KOPT-K1 (cell line): ENCODE data around the gene BCKDHA.
A peak's percentile ranks its signal among the peaks of the same experiment; 100 is the strongest.
"Not testable (repeated sequence)": the region's sequence is repeated elsewhere in the genome, so short reads cannot be mapped to it uniquely, and the experiment has no call there.

Experiments
- H3K27ac ChIP-seq: fragments of 200-600 bp; sonication (generic); 2 replicates; pipeline ENCODE4 v1.5.1; 2016; ENCODE audit warnings: antibody characterized with exemption, mild to moderate bottlenecking, low read depth, low read length; ENCODE audit not compliant: poor library complexity, severe bottlenecking
- H3K36me3 ChIP-seq: fragments of 200-600 bp; sonication (generic); 2 replicates; pipeline ENCODE4 v1.5.1; 2017; ENCODE audit warnings: antibody characterized with exemption, mild to moderate bottlenecking, low read length, moderate library complexity; ENCODE audit not compliant: insufficient read depth
- H3K9me3 ChIP-seq: fragments of 200-600 bp; sonication (generic); 2 replicates; pipeline ENCODE4 v1.5.1; 2017; ENCODE audit warnings: antibody characterized with exemption, low read length, mild to moderate bottlenecking; ENCODE audit not compliant: insufficient read depth, poor library complexity, severe bottlenecking

Gene BCKDHA

GRCh38 chr19:41377977-41378709 lies 19.5 kb upstream of the BCKDHA start:
- H3K27ac ChIP-seq: no peak overlapping the region
- peaks cover 14% of the 10 kb centered on the region; the same call in 1 of the 2 replicates for H3K36me3 ChIP-seq
- H3K9me3 ChIP-seq: no peaks in the 10 kb centered on the region

- H3K36me3 ChIP-seq: peaks cover 31% of the 10 kb centered on the region
- H3K9me3 ChIP-seq, H3K27ac ChIP-seq: not testable (repeated sequence)
Observed at GRCh38 chr19:41381536-41381935, 16.1 kb upstream of the BCKDHA start.

GRCh38 chr19:41384351-41384750 lies 13.3 kb upstream of the BCKDHA start:
- Histone ChIP-seq H3K9me3 (no peaks in the 10 kb centered on the region), H3K27ac (no peak overlapping the region), H3K36me3 (peaks cover 49% of the 10 kb centered on the region)

GRCh38 chr19:41386442-41386841 lies 11.2 kb upstream of the BCKDHA start:
- no peak overlapping the region for H3K27ac ChIP-seq

GRCh38 chr19:41391618-41392017 lies 6.0 kb upstream of the BCKDHA start:
- Histone ChIP-seq H3K27ac (no peak overlapping the region), H3K36me3 (peaks cover 69% of the 10 kb centered on the region), H3K9me3 (no peaks in the 10 kb centered on the region)

More at GRCh38 chr19:41386442-41386841, 11.2 kb upstream of the BCKDHA start:
- Histone ChIP-seq H3K9me3 (no peaks in the 10 kb centered on the region), H3K36me3 (peaks cover 70% of the 10 kb centered on the region)

GRCh38 chr19:41392775-41393174 lies 4.8 kb upstream of the BCKDHA start:
- no peak overlapping the region for H3K27ac ChIP-seq
- H3K9me3 ChIP-seq: no peaks in the 10 kb centered on the region
- H3K36me3 ChIP-seq: peaks cover 58% of the 10 kb centered on the region

GRCh38 chr19:41395355-41395754 lies 2.3 kb upstream of the BCKDHA start:
- Histone ChIP-seq H3K27ac (no peak overlapping the region), H3K36me3 (peaks cover 35% of the 10 kb centered on the region), H3K9me3 (no peaks in the 10 kb centered on the region)

GRCh38 chr19:41398050-41398418 lies 416 bp downstream of the BCKDHA start:
- Histone ChIP-seq H3K27ac (peak overlapping the region; percentile 94), H3K9me3 (no peaks in the 10 kb centered on the region), H3K36me3 (peaks cover 11% of the 10 kb centered on the region; the same call in 1 of the 2 replicates)

- Histone ChIP-seq H3K36me3 (peaks cover 6% of the 10 kb centered on the region; the same call in 1 of the 2 replicates), H3K27ac (peak overlapping the region; percentile 94), H3K9me3 (no peaks in the 10 kb centered on the region)
Observed at GRCh38 chr19:41398598-41398997, 980 bp downstream of the BCKDHA start.

GRCh38 chr19:41399091-41399490 lies 1.5 kb downstream of the BCKDHA start:
- H3K36me3 ChIP-seq: peaks cover under 1% of the 10 kb centered on the region; the same call in 1 of the 2 replicates
- H3K27ac ChIP-seq: no peak overlapping the region
- no peaks in the 10 kb centered on the region for H3K9me3 ChIP-seq

GRCh38 chr19:41399525-41399924 lies 1.9 kb downstream of the BCKDHA start:
- Histone ChIP-seq H3K36me3 (no peaks in the 10 kb centered on the region; the same call in 1 of the 2 replicates), H3K27ac (no peak overlapping the region), H3K9me3 (no peaks in the 10 kb centered on the region)

- no peaks in the 10 kb centered on the region; the same call in 1 of the 2 replicates for H3K36me3 ChIP-seq
- no peak overlapping the region for H3K27ac ChIP-seq
- no peaks in the 10 kb centered on the region for H3K9me3 ChIP-seq
Observed at GRCh38 chr19:41401483-41401882, 3.9 kb downstream of the BCKDHA start.

GRCh38 chr19:41402010-41402409 lies 4.4 kb downstream of the BCKDHA start:
- Histone ChIP-seq H3K27ac (no peak overlapping the region), H3K36me3 (no peaks in the 10 kb centered on the region; the same call in 1 of the 2 replicates), H3K9me3 (no peaks in the 10 kb centered on the region)

GRCh38 chr19:41403181-41403970 lies 5.8 kb downstream of the BCKDHA start:
- H3K9me3 ChIP-seq: no peaks in the 10 kb centered on the region
- H3K27ac ChIP-seq: no peak overlapping the region
- no peaks in the 10 kb centered on the region; the same call in 1 of the 2 replicates for H3K36me3 ChIP-seq

GRCh38 chr19:41405776-41406175 lies 8.2 kb downstream of the BCKDHA start:
- H3K36me3 ChIP-seq: no peaks in the 10 kb centered on the region; the same call in 1 of the 2 replicates
- H3K27ac ChIP-seq: no peak overlapping the region
- H3K9me3 ChIP-seq: no peaks in the 10 kb centered on the region
